Mesenchymal stem cell (in vitro differentiated cells and primary cell): ENCODE measurements around the gene UHMK1.

Experiments used
- DNase-seq: peaks from one replicate; pipeline ENCODE4 v3.0.0-alpha.2; 2013
- H2AFZ ChIP-seq: one replicate; pipeline ENCODE4 v1.6.1; 2013; ENCODE audit warnings: low read depth, mild to moderate bottlenecking, control low read depth, inconsistent platforms, low read length, moderate library complexity
- H2AK5ac ChIP-seq: 2 replicates; pipeline ENCODE4 v1.6.1; 2013; ENCODE audit warnings: low read length, moderate library complexity, mild to moderate bottlenecking, inconsistent platforms; ENCODE audit not compliant: severe bottlenecking
- H2BK120ac ChIP-seq: one replicate; pipeline ENCODE4 v1.6.1; 2013; ENCODE audit warnings: low read depth, mild to moderate bottlenecking, inconsistent platforms, low read length, moderate library complexity
- H2BK12ac ChIP-seq, 2 experiments: one replicate each; pipeline ENCODE4 v1.6.1; 2013; ENCODE audit warnings: inconsistent platforms in 2 of 2, low read length in 2 of 2, mild to moderate bottlenecking in 2 of 2, moderate library complexity in 2 of 2, control low read depth in 1 of 2
- H2BK15ac ChIP-seq: one replicate; pipeline ENCODE4 v1.6.1; 2013; ENCODE audit warnings: mild to moderate bottlenecking, low read depth, inconsistent platforms; ENCODE audit not compliant: poor library complexity, severe bottlenecking
- H2BK5ac ChIP-seq: 2 replicates; pipeline ENCODE4 v1.6.1; 2013; ENCODE audit warnings: low read depth, mild to moderate bottlenecking, low read length, control low read depth, inconsistent platforms; ENCODE audit not compliant: poor library complexity, severe bottlenecking
- H3K14ac ChIP-seq, 2 experiments: one replicate each; pipeline ENCODE4 v1.6.1; 2013; ENCODE audit warnings: inconsistent platforms in 2 of 2, low read length in 2 of 2, control low read depth in 1 of 2, mild to moderate bottlenecking in 1 of 2, moderate library complexity in 1 of 2
- H3K18ac ChIP-seq, 2 experiments: one replicate each; pipeline ENCODE4 v1.6.1; 2013; ENCODE audit warnings: inconsistent platforms in 2 of 2, low read length in 2 of 2, control low read depth in 1 of 2, low read depth in 1 of 2, mild to moderate bottlenecking in 1 of 2
- H3K23ac ChIP-seq, 2 experiments: one replicate each; pipeline ENCODE4 v1.6.1; 2013; ENCODE audit warnings: inconsistent platforms in 2 of 2, low read length in 2 of 2, mild to moderate bottlenecking in 2 of 2, moderate library complexity in 2 of 2, control low read depth in 1 of 2
- H3K27ac ChIP-seq: 2 replicates; pipeline ENCODE4 v1.5.1; 2013; ENCODE audit warnings: mild to moderate bottlenecking, moderate library complexity, low read length, control low read depth, inconsistent platforms; ENCODE audit not compliant: poor library complexity, severe bottlenecking
- H3K27me3 ChIP-seq, 2 experiments: 2 replicates each; pipeline versions ENCODE4 v1.6.1 to v1.7.0; 2013; ENCODE audit warnings: low read length in 2 of 2, mild to moderate bottlenecking in 2 of 2, moderate library complexity in 2 of 2, control low read depth in 1 of 2, inconsistent platforms in 1 of 2; ENCODE audit not compliant: control insufficient read depth in 1 of 2, insufficient read depth in 1 of 2
- H3K36me3 ChIP-seq, 2 experiments: 2 replicates each; pipeline versions ENCODE4 v1.6.1 to v1.7.0; 2013; ENCODE audit warnings: low read length in 2 of 2, control low read depth in 1 of 2, inconsistent platforms in 1 of 2, low read depth in 1 of 2, mild to moderate bottlenecking in 1 of 2; ENCODE audit not compliant: insufficient read depth in 2 of 2, control insufficient read depth in 1 of 2
- H3K4ac ChIP-seq, 2 experiments: one replicate each; pipeline ENCODE4 v1.6.1; 2013; ENCODE audit warnings: inconsistent platforms in 2 of 2, low read length in 2 of 2, mild to moderate bottlenecking in 2 of 2, moderate library complexity in 2 of 2, control low read depth in 1 of 2, low read depth in 1 of 2
- H3K4me1 ChIP-seq: 2 replicates; pipeline ENCODE4 v1.6.1; 2013; ENCODE audit warnings: low read depth, low read length, control low read depth; ENCODE audit not compliant: control insufficient read depth, insufficient read depth
- H3K4me2 ChIP-seq: 2 replicates; pipeline ENCODE4 v1.6.1; 2013; ENCODE audit warnings: low read length, mild to moderate bottlenecking, inconsistent platforms; ENCODE audit not compliant: poor library complexity, severe bottlenecking
- H3K4me3 ChIP-seq, 2 experiments: 2 replicates each; pipeline versions ENCODE4 v1.5.1 to v1.7.0; 2013; ENCODE audit warnings: low read length in 2 of 2, mild to moderate bottlenecking in 2 of 2, control low read depth in 1 of 2, low read depth in 1 of 2; ENCODE audit not compliant: insufficient read depth in 1 of 2
- H3K79me1 ChIP-seq: replicated peaks from 2 replicates; pipeline ENCODE4 v1.6.1; 2013; ENCODE audit warnings: mild to moderate bottlenecking, control low read depth, low read length, inconsistent platforms; ENCODE audit not compliant: poor library complexity, severe bottlenecking
- H3K9ac ChIP-seq: 2 replicates; pipeline ENCODE4 v1.7.0; 2013; ENCODE audit warnings: mild to moderate bottlenecking, low read length, moderate library complexity
- H3K9me3 ChIP-seq: 2 replicates; pipeline ENCODE4 v1.7.0; 2013; ENCODE audit warnings: mild to moderate bottlenecking, low read length; ENCODE audit not compliant: control insufficient read depth
- H4K8ac ChIP-seq: one replicate; pipeline ENCODE4 v1.6.1; 2013; ENCODE audit warnings: inconsistent platforms, mild to moderate bottlenecking, low read length, moderate library complexity
- H4K91ac ChIP-seq: one replicate; pipeline ENCODE4 v1.6.1; 2013; ENCODE audit warnings: mild to moderate bottlenecking, low read length, inconsistent platforms
- WGBS: methylation state at CpG from one replicate; pipeline ENCODE4 v1.1.7; 2013; ENCODE audit warnings: mixed read lengths; 5-methylcytosine and 5-hydroxymethylcytosine counted together

Gene UHMK1

DNA sequence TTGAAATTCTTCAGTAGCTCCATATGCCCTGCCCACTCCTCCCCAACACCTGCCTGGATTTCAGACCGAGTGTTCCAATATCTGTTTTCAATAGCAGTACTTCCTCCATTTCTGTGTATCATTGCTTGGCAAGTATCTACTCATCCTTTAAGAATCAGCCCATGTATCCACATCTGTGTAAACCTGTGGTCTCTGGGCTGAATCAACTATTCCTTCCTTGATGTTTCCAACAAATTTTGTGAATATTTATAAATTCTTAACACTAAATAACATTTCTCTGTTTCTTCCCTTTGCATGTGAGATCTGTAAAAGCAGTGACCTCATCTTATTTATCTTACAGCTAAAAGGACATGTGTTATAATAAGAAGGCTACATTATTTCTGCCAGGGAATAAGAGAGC is 37.9 kb downstream of the UHMK1 start:
- Histone ChIP-seq H2BK12ac (no peak overlapping the region), H3K9me3 (no peaks in the 10 kb centered on the region), H3K18ac (no peak overlapping the region), H2BK5ac (no peak overlapping the region), H2AK5ac (no peak overlapping the region), H3K4ac (no peak overlapping the region), H3K79me1 (no peaks in the 10 kb centered on the region), H2BK15ac (no peak overlapping the region), H4K91ac (no peak overlapping the region), H2BK120ac (no peak overlapping the region), H3K27me3 (no peaks in the 10 kb centered on the region), H4K8ac (no peak overlapping the region), H3K23ac (no peak overlapping the region), H2AFZ (no peak overlapping the region), H3K27ac (no peak overlapping the region), H3K4me1 (no peaks in the 10 kb centered on the region), H3K14ac (no peak overlapping the region), H3K4me2 (no peak overlapping the region), H3K36me3 (peaks cover 3 to 4% of the 10 kb centered on the region in 2 experiments), H3K4me3 (no peak overlapping the region), H3K9ac (no peak overlapping the region)
- WGBS = 70% methylated on average over 1 of the region's 1 CpG
- no peak for DNase-seq

DNA sequence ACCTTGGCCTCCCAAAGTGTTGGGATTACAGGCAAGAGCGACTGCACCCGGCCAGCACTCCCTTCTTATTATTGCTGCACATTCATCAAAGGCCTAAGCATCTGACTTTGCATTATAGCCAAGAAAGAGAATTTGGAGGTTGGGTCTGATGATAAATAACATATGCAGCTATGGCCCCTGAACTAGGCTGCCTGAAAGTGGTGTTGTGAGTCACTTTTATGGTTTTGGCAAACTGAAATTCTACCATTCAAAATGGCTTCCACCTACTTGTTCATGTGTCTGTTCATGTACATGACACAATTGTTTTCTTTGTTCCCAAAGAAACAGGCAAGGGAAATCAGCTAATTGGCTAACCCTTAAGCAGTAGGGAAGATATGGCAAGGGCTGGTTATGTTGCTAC is 38.9 kb downstream of the UHMK1 start:
- Histone ChIP-seq H3K27me3 (no peaks in the 10 kb centered on the region), H3K4ac (no peak overlapping the region), H2AK5ac (no peak overlapping the region), H3K79me1 (no peaks in the 10 kb centered on the region), H3K23ac (no peak overlapping the region), H3K36me3 (peaks cover 3% of the 10 kb centered on the region in 2 experiments), H2BK15ac (no peak overlapping the region), H3K9ac (no peak overlapping the region), H3K4me2 (no peak overlapping the region), H3K14ac (no peak overlapping the region), H3K4me3 (no peak overlapping the region), H2BK12ac (no peak overlapping the region), H3K4me1 (peaks cover 1% of the 10 kb centered on the region), H2AFZ (no peak overlapping the region), H3K27ac (no peak overlapping the region), H3K18ac (no peak overlapping the region), H4K8ac (no peak overlapping the region), H2BK5ac (no peak overlapping the region), H4K91ac (no peak overlapping the region), H3K9me3 (no peaks in the 10 kb centered on the region), H2BK120ac (no peak overlapping the region)
- peak; percentile 30 for DNase-seq
- 100% methylated on average over 2 of the region's 2 CpGs for WGBS

DNA sequence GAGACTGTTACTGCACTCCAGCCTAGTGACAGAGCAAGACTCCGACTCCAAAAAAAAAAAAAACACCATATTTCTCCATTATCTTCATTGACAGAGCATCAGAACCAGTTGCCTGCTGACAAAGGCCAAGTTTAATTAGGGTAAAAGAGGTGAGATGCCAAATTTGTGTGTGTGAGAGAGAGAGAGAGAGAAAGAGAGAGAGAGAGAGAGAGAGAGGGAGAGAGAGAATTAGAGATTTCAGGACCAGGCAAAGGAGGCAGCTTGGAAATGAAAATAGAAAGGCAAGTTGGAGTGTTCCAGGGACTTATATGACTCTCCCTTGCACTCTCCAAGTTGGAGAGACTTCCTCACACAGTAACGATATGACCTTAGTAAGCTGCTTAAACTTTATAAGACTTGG is 39.6 kb downstream of the UHMK1 start:
- Histone ChIP-seq H2BK5ac (no peak overlapping the region), H3K4ac (no peak overlapping the region), H3K27ac (peak overlapping the region; percentile 26), H2BK15ac (no peak overlapping the region), H3K36me3 (peaks cover 3% of the 10 kb centered on the region in 2 experiments), H3K18ac (no peak overlapping the region), H2BK120ac (no peak overlapping the region), H3K9ac (peak overlapping the region; percentile 12), H3K9me3 (no peaks in the 10 kb centered on the region), H2AK5ac (peak overlapping the region; percentile 54), H3K4me1 (peaks cover 2% of the 10 kb centered on the region), H2AFZ (no peak overlapping the region), H3K4me3 (no peak overlapping the region), H2BK12ac (no peak overlapping the region), H3K27me3 (no peaks in the 10 kb centered on the region), H4K8ac (no peak overlapping the region), H3K4me2 (no peak overlapping the region), H3K23ac (no peak overlapping the region), H3K79me1 (no peaks in the 10 kb centered on the region), H4K91ac (no peak overlapping the region), H3K14ac (no peak overlapping the region)
- WGBS = no CpG with 5 or more reads among the region's 2 CpGs
- DNase-seq = no peak

DNA sequence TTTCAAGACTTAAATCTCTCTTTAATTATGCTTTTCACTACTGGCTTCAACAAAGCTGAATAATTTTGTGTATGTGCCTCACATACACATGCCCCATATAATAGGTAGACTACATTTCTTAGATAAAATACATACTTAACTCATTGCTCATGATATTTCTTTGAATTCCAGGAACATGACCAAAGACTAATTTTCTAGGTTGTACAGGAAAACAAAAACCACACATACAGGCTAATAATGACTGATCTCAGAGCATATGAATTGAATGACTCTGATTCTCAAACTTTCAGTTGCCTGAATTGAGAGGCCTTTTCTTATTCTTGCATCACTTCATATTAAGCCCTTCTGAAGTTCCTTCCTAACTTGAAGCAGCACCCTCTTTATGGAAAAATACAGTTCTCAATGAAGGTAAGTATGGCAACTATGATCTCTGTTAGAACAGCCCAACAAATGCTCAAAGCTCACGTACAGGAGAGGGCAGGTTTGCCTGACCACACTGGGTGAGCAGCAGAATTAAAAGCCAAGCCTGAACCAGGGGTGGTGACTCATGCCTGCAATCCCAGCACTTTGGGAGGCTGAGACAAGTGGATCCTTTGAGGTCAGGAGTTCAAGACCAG is 41.3 kb downstream of the UHMK1 start:
- Histone ChIP-seq H3K79me1 (no peaks in the 10 kb centered on the region), H3K9ac (peak overlapping the region; percentile 76), H2BK5ac (peak overlapping the region; percentile 62), H2BK120ac (no peak overlapping the region), H3K9me3 (no peaks in the 10 kb centered on the region), H4K91ac (no peak overlapping the region), H3K23ac (no peak overlapping the region), H3K27me3 (no peaks in the 10 kb centered on the region), H3K4me3 (no peak overlapping the region), H3K4ac (peak overlapping the region in 1 of 2 experiments; percentile 85), H2BK15ac (no peak overlapping the region), H3K36me3 (peaks cover 1 to 3% of the 10 kb centered on the region in 2 experiments), H3K14ac (peak overlapping the region in 1 of 2 experiments; percentile 56), H3K4me1 (peaks cover 2% of the 10 kb centered on the region), H2BK12ac (peak overlapping the region in 1 of 2 experiments; percentile 68), H2AFZ (no peak overlapping the region), H3K4me2 (no peak overlapping the region), H3K27ac (peak overlapping the region; percentile 97), H3K18ac (peak overlapping the region in 1 of 2 experiments; percentile 48), H4K8ac (peak overlapping the region; percentile 35), H2AK5ac (peak overlapping the region; percentile 87)
- 11% methylated on average over 1 of the region's 1 CpG for WGBS
- DNase-seq = peak; percentile 83
